Stimulated activated CD8-positive, alpha-beta memory T cell treated with anti-CD3 and anti-CD28 coated beads, Interleukin-7, amount 100 ng/mL, for 4 hours (primary cell): ENCODE measurements around the gene KCNJ14.

Source experiments
- DNase-seq, 2 donors: peaks; one replicate each; pipeline ENCODE4 v3.0.0-alpha.2; 2020; ENCODE audit warnings: low read depth in 2 of 2

KCNJ14 gene

GRCh38 chr19:48508729-48509411 lies 53.5 kb downstream of the KCNJ14 start:
- no peak for DNase-seq

GRCh38 chr19:48509467-48510194 lies 54.3 kb downstream of the KCNJ14 start:
- DNase-seq: no peak

GRCh38 chr19:48510421-48511268 lies 55.3 kb downstream of the KCNJ14 start:
- peak; percentile 59 to 65 for DNase-seq

- DNase-seq: no peak
Measured at GRCh38 chr19:48511321-48511731, 56.0 kb downstream of the KCNJ14 start.

GRCh38 chr19:48511800-48512503 lies 56.6 kb downstream of the KCNJ14 start, which contains the start of gene LMTK3:
Gene LMTK3, minus strand, starts transcription at chr19:48511835. Its CDS starts 259 bp downstream, at chr19:48511576.
- peak; percentile 68 to 71 for DNase-seq

GRCh38 chr19:48512504-48513288 lies 57.3 kb downstream of the KCNJ14 start:
- no peak for DNase-seq

GRCh38 chr19:48513289-48514122 lies 58.1 kb downstream of the KCNJ14 start:
- DNase-seq: peak; percentile 54 to 66

GRCh38 chr19:48514123-48514458 lies 58.7 kb downstream of the KCNJ14 start:
- no peak for DNase-seq

GRCh38 chr19:48516536-48516935 lies 61.2 kb downstream of the KCNJ14 start:
- no peak for DNase-seq
